HepG2 (cell line): ENCODE results near the gene TUBA4B. TPM values are rescaled to one million over a fixed set of nuclear protein-coding genes. Genes with fewer than 3 reads are reported as not detected.

Experiments used
- GATAD1 ChIP-seq: IDR thresholded peaks from 2 replicates; pipeline ENCODE4 v1.6.1; 2016; ENCODE audit warnings: missing genetic modification reagents, missing compliant biosample characterization
- KAT8 ChIP-seq: IDR thresholded peaks from 2 replicates; pipeline ENCODE4 v1.6.1; 2016; ENCODE audit warnings: missing genetic modification reagents, missing compliant biosample characterization
- KDM6A ChIP-seq: IDR thresholded peaks from 2 replicates; pipeline ENCODE4 v1.6.1; 2016; ENCODE audit warnings: low read depth
- MED8 ChIP-seq: sonication (generic); formaldehyde crosslinking; IDR thresholded peaks from 2 replicates; pipeline ENCODE4 v1.8.1; 2023; ENCODE audit warnings: mild to moderate bottlenecking, missing genetic modification reagents; ENCODE audit not compliant: insufficient replicate concordance
- NCOA1 ChIP-seq: sonication (generic); formaldehyde crosslinking; IDR thresholded peaks from 2 replicates; pipeline ENCODE4 v1.9.0; 2021; ENCODE audit warnings: missing genetic modification reagents
- NFIB ChIP-seq: sonication (generic); formaldehyde crosslinking; IDR thresholded peaks from 2 replicates; pipeline ENCODE4 v1.9.0; 2021; ENCODE audit warnings: missing genetic modification reagents, mild to moderate bottlenecking, borderline replicate concordance
- NFKBIZ ChIP-seq: IDR thresholded peaks from 2 replicates; pipeline ENCODE4 v1.6.1; 2018; ENCODE audit warnings: missing genetic modification reagents, missing compliant biosample characterization
- NR2F6 ChIP-seq, 2 experiments: IDR thresholded peaks; 2 replicates each; pipeline ENCODE4 v1.6.1; 2016; ENCODE audit warnings: antibody characterized with exemption in 1 of 2, mild to moderate bottlenecking in 1 of 2
- TSC22D2 ChIP-seq: sonication (generic); formaldehyde crosslinking; IDR thresholded peaks from 2 replicates; pipeline ENCODE4 v1.5.1; 2020; ENCODE audit warnings: missing genetic modification reagents, mild to moderate bottlenecking, borderline replicate concordance
- ZNF143 ChIP-seq: sonication (generic); formaldehyde crosslinking; IDR thresholded peaks from 2 replicates; pipeline ENCODE4 v1.4.0; 2020; ENCODE audit warnings: missing genetic modification reagents
- ZNF24 ChIP-seq: fragments of 450-650 bp; IDR thresholded peaks from 2 replicates; pipeline ENCODE4 v1.6.1; 2017; ENCODE audit warnings: antibody characterized with exemption, mild to moderate bottlenecking
- ZNF749 ChIP-seq: sonication (generic); formaldehyde crosslinking; IDR thresholded peaks from 2 replicates; pipeline ENCODE4 v1.8.0; 2022; ENCODE audit warnings: mild to moderate bottlenecking, missing genetic modification reagents, moderate library complexity, borderline replicate concordance
- ZSCAN20 ChIP-seq: sonication (generic); formaldehyde crosslinking; IDR thresholded peaks from 2 replicates; pipeline ENCODE4 v1.4.0; 2020; ENCODE audit warnings: missing genetic modification reagents, mild to moderate bottlenecking, borderline replicate concordance
- polyA plus RNA-seq, 8 experiments: library from polyadenylated mRNA; depleted of rRNA in 3 of 8; stranded (reverse) in 7 of 8; unstranded in 1 of 8; fragments of >200 nt; fragmentation: Illumina TruSeq in 4 of 8; extraction: Trizol in 4 of 8; gene quantifications; 2 replicates each; pipeline versions ENCODE4 v1.2.1 to v1.2.3, GENCODE V29; 2011 to 2016; ENCODE audit warnings: low read depth in 4 of 8, missing spikeins in 1 of 8, mixed read lengths in 1 of 8; ENCODE audit not compliant: insufficient read depth in 1 of 8
- total RNA-seq, 5 experiments: library from RNA; depleted of rRNA; stranded (reverse); fragments of >200 nt; fragmentation: Illumina TruSeq; extraction: Trizol; gene quantifications; 2 replicates each; pipeline ENCODE4 v1.2.3, GENCODE V29; 2016; ENCODE audit warnings: low read depth in 1 of 5
- TF ChIP-seq, protein P1 (sequence below): sonication (generic); formaldehyde crosslinking; IDR thresholded peaks from 2 replicates; pipeline ENCODE4 v1.4.0; 2020; ENCODE audit warnings: mild to moderate bottlenecking, missing genetic modification reagents, borderline replicate concordance
- TF ChIP-seq, protein P2 (sequence below): sonication (generic); formaldehyde crosslinking; IDR thresholded peaks from 2 replicates; pipeline ENCODE4 v1.4.0; 2020; ENCODE audit warnings: missing genetic modification reagents, borderline replicate concordance
- TF ChIP-seq, protein P3 (sequence below): sonication (generic); formaldehyde crosslinking; IDR thresholded peaks from 2 replicates; pipeline ENCODE4 v1.4.0; 2020; ENCODE audit warnings: missing genetic modification reagents
- TF ChIP-seq, protein P4 (sequence below): sonication (generic); formaldehyde crosslinking; IDR thresholded peaks from 2 replicates; pipeline ENCODE4 v1.4.0; 2020; ENCODE audit warnings: mild to moderate bottlenecking, missing genetic modification reagents
- TF ChIP-seq, protein P5 (sequence below): sonication (generic); formaldehyde crosslinking; IDR thresholded peaks from 2 replicates; pipeline ENCODE4 v1.5.0; 2020; ENCODE audit warnings: missing genetic modification reagents

Gene TUBA4B
- total and polyA plus RNA-seq, 2 of the 13 experiments (the other 11 are each of a cell fraction or from before 2014, with no cell fraction given) = 0.18 to 0.22 TPM

DNA sequence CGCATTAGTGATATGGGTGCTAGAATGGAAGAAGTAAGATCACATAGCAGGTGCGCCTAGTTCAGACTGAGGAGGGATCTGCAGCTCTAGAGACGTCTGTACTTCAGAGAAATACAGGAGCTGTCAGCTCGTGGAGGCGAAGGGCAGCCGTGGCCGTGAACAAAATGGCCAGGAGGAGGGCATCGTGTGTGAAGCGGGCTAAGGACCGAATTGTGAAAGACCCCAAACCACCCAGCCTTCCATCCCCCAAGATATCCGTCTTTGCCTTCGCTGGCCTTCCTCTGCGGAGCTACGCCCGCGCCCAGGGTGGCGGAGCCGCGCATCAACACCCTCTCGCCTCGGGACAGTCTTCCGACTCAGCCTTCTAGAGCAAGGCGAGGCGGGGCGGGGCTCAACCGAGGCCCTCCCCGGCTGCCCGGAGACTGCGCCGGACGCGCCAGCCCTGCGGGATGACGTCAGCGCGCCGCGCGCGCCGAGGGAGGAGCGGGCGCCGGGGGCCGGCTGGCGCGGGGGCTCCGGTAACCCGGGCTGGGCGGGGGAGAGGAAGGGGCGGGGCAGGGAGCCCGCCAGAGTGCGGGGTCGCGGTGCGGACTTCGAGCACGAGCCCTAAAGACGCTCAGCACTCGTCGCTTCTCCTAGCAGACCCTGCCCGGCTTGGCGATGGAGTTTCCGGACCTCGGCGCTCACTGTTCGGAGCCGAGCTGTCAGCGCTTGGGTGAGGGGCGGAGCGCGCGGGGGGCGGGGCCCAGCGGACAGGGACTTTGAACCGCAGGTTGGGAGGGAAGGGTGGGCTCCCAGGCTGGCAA is 46.5 kb upstream of the TUBA4B start, which contains the start of gene ZFAND2B (continued):
- TF ChIP-seq NR2F6 (IDR thresholded peaks at IDR 0.05) = no peak
- TF ChIP-seq NR2F6 (CRISPR knock-in tag; IDR thresholded peaks at IDR 0.05) = peak; percentile 23; the same call in 1 of the 2 replicates
- TF ChIP-seq, protein P1, sequence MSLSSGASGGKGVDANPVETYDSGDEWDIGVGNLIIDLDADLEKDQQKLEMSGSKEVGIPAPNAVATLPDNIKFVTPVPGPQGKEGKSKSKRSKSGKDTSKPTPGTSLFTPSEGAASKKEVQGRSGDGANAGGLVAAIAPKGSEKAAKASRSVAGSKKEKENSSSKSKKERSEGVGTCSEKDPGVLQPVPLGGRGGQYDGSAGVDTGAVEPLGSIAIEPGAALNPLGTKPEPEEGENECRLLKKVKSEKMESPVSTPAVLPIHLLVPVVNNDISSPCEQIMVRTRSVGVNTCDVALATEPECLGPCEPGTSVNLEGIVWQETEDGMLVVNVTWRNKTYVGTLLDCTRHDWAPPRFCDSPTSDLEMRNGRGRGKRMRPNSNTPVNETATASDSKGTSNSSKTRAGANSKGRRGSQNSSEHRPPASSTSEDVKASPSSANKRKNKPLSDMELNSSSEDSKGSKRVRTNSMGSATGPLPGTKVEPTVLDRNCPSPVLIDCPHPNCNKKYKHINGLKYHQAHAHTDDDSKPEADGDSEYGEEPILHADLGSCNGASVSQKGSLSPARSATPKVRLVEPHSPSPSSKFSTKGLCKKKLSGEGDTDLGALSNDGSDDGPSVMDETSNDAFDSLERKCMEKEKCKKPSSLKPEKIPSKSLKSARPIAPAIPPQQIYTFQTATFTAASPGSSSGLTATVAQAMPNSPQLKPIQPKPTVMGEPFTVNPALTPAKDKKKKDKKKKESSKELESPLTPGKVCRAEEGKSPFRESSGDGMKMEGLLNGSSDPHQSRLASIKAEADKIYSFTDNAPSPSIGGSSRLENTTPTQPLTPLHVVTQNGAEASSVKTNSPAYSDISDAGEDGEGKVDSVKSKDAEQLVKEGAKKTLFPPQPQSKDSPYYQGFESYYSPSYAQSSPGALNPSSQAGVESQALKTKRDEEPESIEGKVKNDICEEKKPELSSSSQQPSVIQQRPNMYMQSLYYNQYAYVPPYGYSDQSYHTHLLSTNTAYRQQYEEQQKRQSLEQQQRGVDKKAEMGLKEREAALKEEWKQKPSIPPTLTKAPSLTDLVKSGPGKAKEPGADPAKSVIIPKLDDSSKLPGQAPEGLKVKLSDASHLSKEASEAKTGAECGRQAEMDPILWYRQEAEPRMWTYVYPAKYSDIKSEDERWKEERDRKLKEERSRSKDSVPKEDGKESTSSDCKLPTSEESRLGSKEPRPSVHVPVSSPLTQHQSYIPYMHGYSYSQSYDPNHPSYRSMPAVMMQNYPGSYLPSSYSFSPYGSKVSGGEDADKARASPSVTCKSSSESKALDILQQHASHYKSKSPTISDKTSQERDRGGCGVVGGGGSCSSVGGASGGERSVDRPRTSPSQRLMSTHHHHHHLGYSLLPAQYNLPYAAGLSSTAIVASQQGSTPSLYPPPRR (CRISPR knock-in tag) = no peak
- TF ChIP-seq ZNF24 = no peak
- TF ChIP-seq NCOA1 = peak; percentile 91
- peak; percentile 63; the same call in 1 of the 2 replicates for TF ChIP-seq ZSCAN20 (CRISPR knock-in tag)
- TF ChIP-seq, protein P2, sequence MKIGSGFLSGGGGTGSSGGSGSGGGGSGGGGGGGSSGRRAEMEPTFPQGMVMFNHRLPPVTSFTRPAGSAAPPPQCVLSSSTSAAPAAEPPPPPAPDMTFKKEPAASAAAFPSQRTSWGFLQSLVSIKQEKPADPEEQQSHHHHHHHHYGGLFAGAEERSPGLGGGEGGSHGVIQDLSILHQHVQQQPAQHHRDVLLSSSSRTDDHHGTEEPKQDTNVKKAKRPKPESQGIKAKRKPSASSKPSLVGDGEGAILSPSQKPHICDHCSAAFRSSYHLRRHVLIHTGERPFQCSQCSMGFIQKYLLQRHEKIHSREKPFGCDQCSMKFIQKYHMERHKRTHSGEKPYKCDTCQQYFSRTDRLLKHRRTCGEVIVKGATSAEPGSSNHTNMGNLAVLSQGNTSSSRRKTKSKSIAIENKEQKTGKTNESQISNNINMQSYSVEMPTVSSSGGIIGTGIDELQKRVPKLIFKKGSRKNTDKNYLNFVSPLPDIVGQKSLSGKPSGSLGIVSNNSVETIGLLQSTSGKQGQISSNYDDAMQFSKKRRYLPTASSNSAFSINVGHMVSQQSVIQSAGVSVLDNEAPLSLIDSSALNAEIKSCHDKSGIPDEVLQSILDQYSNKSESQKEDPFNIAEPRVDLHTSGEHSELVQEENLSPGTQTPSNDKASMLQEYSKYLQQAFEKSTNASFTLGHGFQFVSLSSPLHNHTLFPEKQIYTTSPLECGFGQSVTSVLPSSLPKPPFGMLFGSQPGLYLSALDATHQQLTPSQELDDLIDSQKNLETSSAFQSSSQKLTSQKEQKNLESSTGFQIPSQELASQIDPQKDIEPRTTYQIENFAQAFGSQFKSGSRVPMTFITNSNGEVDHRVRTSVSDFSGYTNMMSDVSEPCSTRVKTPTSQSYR (CRISPR knock-in tag) = 0 out of 2 replicates have a peak, but pooled peaks have one; percentile 42
- TF ChIP-seq TSC22D2 (CRISPR knock-in tag) = peak; percentile 71; the same call in 1 of the 2 replicates
- TF ChIP-seq, protein P3, sequence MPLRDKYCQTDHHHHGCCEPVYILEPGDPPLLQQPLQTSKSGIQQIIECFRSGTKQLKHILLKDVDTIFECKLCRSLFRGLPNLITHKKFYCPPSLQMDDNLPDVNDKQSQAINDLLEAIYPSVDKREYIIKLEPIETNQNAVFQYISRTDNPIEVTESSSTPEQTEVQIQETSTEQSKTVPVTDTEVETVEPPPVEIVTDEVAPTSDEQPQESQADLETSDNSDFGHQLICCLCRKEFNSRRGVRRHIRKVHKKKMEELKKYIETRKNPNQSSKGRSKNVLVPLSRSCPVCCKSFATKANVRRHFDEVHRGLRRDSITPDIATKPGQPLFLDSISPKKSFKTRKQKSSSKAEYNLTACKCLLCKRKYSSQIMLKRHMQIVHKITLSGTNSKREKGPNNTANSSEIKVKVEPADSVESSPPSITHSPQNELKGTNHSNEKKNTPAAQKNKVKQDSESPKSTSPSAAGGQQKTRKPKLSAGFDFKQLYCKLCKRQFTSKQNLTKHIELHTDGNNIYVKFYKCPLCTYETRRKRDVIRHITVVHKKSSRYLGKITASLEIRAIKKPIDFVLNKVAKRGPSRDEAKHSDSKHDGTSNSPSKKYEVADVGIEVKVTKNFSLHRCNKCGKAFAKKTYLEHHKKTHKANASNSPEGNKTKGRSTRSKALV (CRISPR knock-in tag) = no peak
- no peak for TF ChIP-seq NFIB (CRISPR knock-in tag)
- TF ChIP-seq ZNF143 (CRISPR knock-in tag) = no peak
- TF ChIP-seq KDM6A (CRISPR knock-in tag) = no peak
- TF ChIP-seq MED8 (CRISPR knock-in tag) = peak; percentile 70
- no peak for TF ChIP-seq ZNF749 (CRISPR knock-in tag)
- TF ChIP-seq GATAD1 (CRISPR knock-in tag) = 0 out of 2 replicates have a peak, but pooled peaks have one; percentile 53
- TF ChIP-seq, protein P4, sequence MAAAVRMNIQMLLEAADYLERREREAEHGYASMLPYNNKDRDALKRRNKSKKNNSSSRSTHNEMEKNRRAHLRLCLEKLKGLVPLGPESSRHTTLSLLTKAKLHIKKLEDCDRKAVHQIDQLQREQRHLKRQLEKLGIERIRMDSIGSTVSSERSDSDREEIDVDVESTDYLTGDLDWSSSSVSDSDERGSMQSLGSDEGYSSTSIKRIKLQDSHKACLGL (CRISPR knock-in tag) = peak; percentile 74
- peak; percentile 66; the same call in 1 of the 2 replicates for TF ChIP-seq NFKBIZ
- peak; percentile 87 for TF ChIP-seq KAT8 (CRISPR knock-in tag)
- TF ChIP-seq, protein P5, sequence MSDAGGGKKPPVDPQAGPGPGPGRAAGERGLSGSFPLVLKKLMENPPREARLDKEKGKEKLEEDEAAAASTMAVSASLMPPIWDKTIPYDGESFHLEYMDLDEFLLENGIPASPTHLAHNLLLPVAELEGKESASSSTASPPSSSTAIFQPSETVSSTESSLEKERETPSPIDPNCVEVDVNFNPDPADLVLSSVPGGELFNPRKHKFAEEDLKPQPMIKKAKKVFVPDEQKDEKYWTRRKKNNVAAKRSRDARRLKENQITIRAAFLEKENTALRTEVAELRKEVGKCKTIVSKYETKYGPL (CRISPR knock-in tag) = no peak
